Aorta (tissue), 5 donors: ENCODE measurements around the gene CNIH1. TPM values are rescaled to one million over a fixed set of nuclear protein-coding genes. Genes with fewer than 3 reads are reported as not detected.
"Not testable (repeated sequence)": the region's sequence is repeated elsewhere in the genome, so short reads cannot be mapped to it uniquely, and the experiment has no call there.

Source experiments
- ATAC-seq: fragments of 200-7000 bp; cut with Tn5 transposase; one replicate; pipeline ENCODE4 v1.9.1; 2022; ENCODE audit warnings: moderate library complexity; ENCODE audit not compliant: low FRiP score
- DNase-seq, 2 donors: peaks; one replicate each; pipeline ENCODE4 v3.0.0-alpha.2; 2020
- H3K27ac ChIP-seq, 2 donors: one replicate each; pipeline ENCODE4 v1.5.1; 2013; ENCODE audit warnings: low read length in 2 of 2, mild to moderate bottlenecking in 2 of 2, moderate library complexity in 2 of 2, control low read depth in 1 of 2, inconsistent platforms in 1 of 2, low read depth in 1 of 2
- H3K27me3 ChIP-seq, 2 donors: one replicate each; pipeline ENCODE4 v1.6.1; 2013; ENCODE audit warnings: control low read depth in 1 of 2, low read length in 1 of 2, mild to moderate bottlenecking in 1 of 2, moderate library complexity in 1 of 2; ENCODE audit not compliant: insufficient read depth in 2 of 2, control insufficient read depth in 1 of 2
- H3K36me3 ChIP-seq, 2 donors: one replicate each; pipeline ENCODE4 v1.6.1; 2013; ENCODE audit warnings: control low read depth in 1 of 2, low read length in 1 of 2, mild to moderate bottlenecking in 1 of 2; ENCODE audit not compliant: insufficient read depth in 2 of 2, control insufficient read depth in 1 of 2
- H3K4me1 ChIP-seq, 2 donors: one replicate each; pipeline ENCODE4 v1.6.1; 2013; ENCODE audit warnings: low read length in 2 of 2, control low read depth in 1 of 2, mild to moderate bottlenecking in 1 of 2, moderate library complexity in 1 of 2; ENCODE audit not compliant: insufficient read depth in 2 of 2, control insufficient read depth in 1 of 2
- H3K4me3 ChIP-seq, 2 donors: one replicate each; pipeline ENCODE4 v1.5.1; 2013; ENCODE audit warnings: low read length in 2 of 2, control low read depth in 1 of 2, mild to moderate bottlenecking in 1 of 2
- H3K9me3 ChIP-seq: one replicate; pipeline ENCODE4 v1.6.1; 2013; ENCODE audit warnings: mild to moderate bottlenecking, low read length; ENCODE audit not compliant: control insufficient read depth
- WGBS, 2 donors: extraction: QIAGEN DNeasy Blood & Tissue Kit; methylation state at CpG; one replicate each; pipeline ENCODE4 v1.1.7; 2013; 5-methylcytosine and 5-hydroxymethylcytosine counted together
- intact Hi-C, 2 donors: fragments of 100-400 bp; cut with DNase I; formaldehyde crosslinking; loops; one replicate each; pipeline versions ENCODE4 v1.14.2 to v1.15.0; 2022
- polyA plus RNA-seq, 2 donors: library from polyadenylated mRNA; stranded (reverse); fragments of 200-250 nt; gene quantifications; one replicate each; pipeline ENCODE4 v1.2.3, GENCODE V29; 2013
- total RNA-seq, 2 donors: library from RNA; stranded (reverse); fragmentation: NEBNext Ultra II Directional; extraction: Animal tissue kit (Norgen Biotek cat#: 25700); gene quantifications; one replicate each; pipeline ENCODE4 v1.2.1, GENCODE V29; 2021
- donor health status: healthy with polysubstance abuse.
- donor health status: Bipolar disorder and iron deficiency.
- donor health status: DM: no; HTN: no; CAD: no.
- donor health status: DM: no; HTN: no; CAD: no.
- donor health status: DM: yes; HTN: yes; CAD: no.

Gene CNIH1
- total and polyA plus RNA-seq, 4 donors = 83.3 to 92.3 (median 88.8) TPM

GRCh38 chr14:54403401-54404005, 37.7 kb downstream of the CNIH1 start:
- ATAC-seq, H3K9me3 ChIP-seq, H3K27ac ChIP-seq, DNase-seq, H3K4me1 ChIP-seq, H3K27me3 ChIP-seq, H3K36me3 ChIP-seq, intact Hi-C loops, H3K4me3 ChIP-seq: not testable (repeated sequence)
- WGBS, 2 donors = 90 to 91% methylated on average over 6 of the region's 6 CpGs

GRCh38 chr14:54399560-54399959, 41.6 kb downstream of the CNIH1 start:
- no peak for ATAC-seq
- 89 to 92% methylated on average over 2 of the region's 2 CpGs for WGBS, 2 donors

DNA sequence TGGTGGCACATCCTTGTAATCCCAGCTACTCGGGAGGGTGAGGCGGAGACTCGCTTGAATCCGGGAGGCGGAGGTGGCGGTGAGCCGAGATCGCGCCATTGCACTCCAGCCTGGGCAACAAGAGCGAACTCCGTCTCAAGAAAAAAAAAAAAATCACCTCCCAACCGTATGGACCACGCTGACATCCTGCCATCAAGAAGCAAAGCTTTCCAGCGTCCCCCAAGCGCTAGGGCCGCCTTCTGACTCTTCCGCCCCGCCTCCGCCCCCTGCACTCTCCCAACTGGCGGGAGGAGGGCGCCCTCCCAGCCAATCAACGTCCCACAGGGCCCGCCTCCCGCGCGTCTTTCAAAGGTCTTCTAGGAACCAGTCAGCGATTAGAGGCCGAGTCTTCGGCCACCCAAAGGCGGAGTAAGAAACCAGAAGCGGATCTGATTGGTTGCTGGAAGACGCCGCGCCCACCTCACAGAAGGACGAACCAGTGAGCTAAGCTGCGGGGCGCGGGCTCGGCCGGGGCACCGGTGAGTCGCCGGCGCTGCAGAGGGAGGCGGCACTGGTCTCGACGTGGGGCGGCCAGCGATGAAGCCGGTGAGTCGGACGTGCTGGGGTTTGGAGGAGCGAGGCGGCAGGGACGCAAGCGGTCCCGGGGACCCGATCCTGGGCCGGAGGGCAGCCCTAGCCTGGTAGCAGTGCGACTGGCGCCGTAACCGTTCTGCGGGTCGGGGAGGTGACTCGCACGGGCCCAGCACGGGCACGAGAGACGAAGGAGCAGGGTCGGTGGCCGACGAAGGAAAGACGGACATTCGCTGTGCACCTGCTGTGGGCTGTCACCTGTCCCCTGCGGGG, 44.5 kb downstream of the CNIH1 start, which contains the start of gene CDKN3:
Gene CDKN3 (plus strand): TSS at position 515 of the 843 bp plus-strand sequence. CDS start 62 bp downstream, at position 577.
- Histone ChIP-seq H3K4me1 (no peaks in the 10 kb centered on the region), H3K9me3 (no peaks in the 10 kb centered on the region), H3K27ac (peak within 1 kb of the TSS in 1 of 2 donors; percentile 2), H3K4me3 (peak within 1 kb of the TSS; percentile 39 to 46), H3K27me3 (no peaks in the 10 kb centered on the region), H3K36me3 (no peaks in the 10 kb centered on the region)
- ATAC-seq = peak; percentile 99
- intact Hi-C loops = no loop called here
- WGBS, 2 donors = 0 to 1% methylated on average over 74 to 76 of the region's 76 CpGs
- DNase-seq = peak; percentile 99

More at GRCh38 chr14:54399560-54399959, 41.6 kb downstream of the CNIH1 start:
- intact Hi-C loops = no loop called here
- H3K36me3 ChIP-seq = no peaks in the 10 kb centered on the region
- no peaks in the 10 kb centered on the region for H3K27me3 ChIP-seq
- no peaks in the 10 kb centered on the region for H3K4me1 ChIP-seq
- H3K4me3 ChIP-seq = no peak overlapping the region
- no peak overlapping the region for H3K27ac ChIP-seq
- no peaks in the 10 kb centered on the region for H3K9me3 ChIP-seq
- DNase-seq = no peak

GRCh38 chr14:54396183-54396492, 45.0 kb downstream of the CNIH1 start:
- DNase-seq = no peak
- H3K27ac ChIP-seq = no peak overlapping the region
- intact Hi-C loops = no loop called here

DNA sequence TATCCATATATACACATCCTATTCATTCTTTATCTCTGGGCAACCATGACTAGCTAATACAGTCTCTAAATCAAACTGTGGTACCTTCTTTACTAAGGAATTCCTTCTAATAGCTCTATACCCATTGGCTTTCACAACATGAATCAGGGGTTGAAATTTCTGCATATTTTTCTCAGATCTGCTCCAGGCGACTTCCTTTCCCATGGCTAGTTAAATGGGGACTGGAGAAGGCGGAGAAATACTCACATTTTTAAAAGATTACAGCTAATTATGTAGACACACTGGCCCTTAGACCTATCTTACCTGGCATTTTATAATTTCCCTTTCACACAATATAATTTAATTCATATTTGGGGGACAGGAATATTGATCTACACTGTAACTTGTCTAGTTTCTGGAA, 45.5 kb downstream of the CNIH1 start:
- Histone ChIP-seq H3K36me3 (no peaks in the 10 kb centered on the region), H3K4me3 (no peak overlapping the region), H3K9me3 (no peaks in the 10 kb centered on the region), H3K27me3 (no peaks in the 10 kb centered on the region), H3K4me1 (no peaks in the 10 kb centered on the region), H3K27ac (no peak overlapping the region)
- 95 to 99% methylated on average over 2 of the region's 2 CpGs for WGBS, 2 donors
- no peak for ATAC-seq
- intact Hi-C loops = no loop called here
- no peak for DNase-seq

More at GRCh38 chr14:54396183-54396492, 45.0 kb downstream of the CNIH1 start:
- 70 to 80% methylated on average over 9 of the region's 9 CpGs for WGBS, 2 donors
- Histone ChIP-seq H3K4me1 (no peaks in the 10 kb centered on the region), H3K27me3 (no peaks in the 10 kb centered on the region), H3K36me3 (no peaks in the 10 kb centered on the region), H3K9me3 (no peaks in the 10 kb centered on the region), H3K4me3 (peak overlapping the region in 1 of 2 donors; percentile 38)
- ATAC-seq = no peak

DNA sequence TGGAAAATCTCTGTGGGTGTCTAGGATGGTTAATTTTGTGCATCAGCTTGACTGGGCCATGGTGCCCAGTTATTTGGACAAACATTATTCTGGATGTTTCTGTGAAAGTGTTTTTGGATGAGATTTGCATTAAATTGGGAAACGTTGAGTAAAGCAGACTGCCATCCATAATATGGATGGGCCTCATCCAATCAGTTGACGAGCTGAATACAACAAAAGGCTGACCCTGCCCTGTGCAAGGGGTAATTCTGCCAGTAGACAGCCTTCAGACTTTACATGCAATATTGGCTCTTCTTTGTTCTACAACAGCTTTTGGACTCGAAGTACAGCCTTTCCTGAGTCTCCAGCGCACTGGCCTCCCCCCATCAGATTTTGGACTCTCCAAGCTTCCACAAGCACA, 45.9 kb downstream of the CNIH1 start:
- H3K27ac ChIP-seq = no peak overlapping the region
- no peak overlapping the region for H3K4me3 ChIP-seq
- no peaks in the 10 kb centered on the region for H3K36me3 ChIP-seq
- WGBS, 2 donors = 82 to 83% methylated on average over 4 of the region's 4 CpGs
- ATAC-seq = no peak
- H3K9me3 ChIP-seq = no peaks in the 10 kb centered on the region
- H3K4me1 ChIP-seq = no peaks in the 10 kb centered on the region
- intact Hi-C loops = no loop called here
- DNase-seq = no peak
- H3K27me3 ChIP-seq = no peaks in the 10 kb centered on the region

DNA sequence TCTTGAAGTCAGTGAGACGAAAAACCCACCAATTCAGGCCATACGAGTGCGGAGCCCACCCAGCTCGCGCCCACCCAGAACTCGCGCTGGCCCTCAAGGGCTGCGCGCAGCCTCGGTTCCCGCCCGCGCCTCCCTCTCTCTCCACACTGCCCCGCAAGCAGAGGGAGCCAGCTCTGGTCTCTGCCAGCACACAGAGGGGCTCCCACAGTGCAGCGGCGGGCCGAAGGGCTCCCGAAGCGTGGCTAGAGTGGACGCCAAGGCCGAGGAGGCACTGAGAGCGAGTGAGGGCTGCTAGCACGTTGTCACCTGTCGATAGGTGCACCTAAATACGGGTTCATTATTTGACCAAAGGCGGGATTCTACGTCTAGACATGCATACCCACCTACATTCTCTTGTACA, 46.6 kb downstream of the CNIH1 start:
- ATAC-seq = no peak
- no peaks in the 10 kb centered on the region for H3K27me3 ChIP-seq
- H3K9me3 ChIP-seq = no peaks in the 10 kb centered on the region
- intact Hi-C loops = no loop called here
- no peaks in the 10 kb centered on the region for H3K36me3 ChIP-seq
- no peak overlapping the region for H3K4me3 ChIP-seq
- no peak overlapping the region for H3K27ac ChIP-seq
- 96 to 97% methylated on average over 27 of the region's 27 CpGs for WGBS, 2 donors
- no peak for DNase-seq
- no peaks in the 10 kb centered on the region for H3K4me1 ChIP-seq

- H3K27ac ChIP-seq, DNase-seq, H3K9me3 ChIP-seq, H3K4me1 ChIP-seq, H3K27me3 ChIP-seq, H3K36me3 ChIP-seq, intact Hi-C loops, ATAC-seq, H3K4me3 ChIP-seq: not testable (repeated sequence)
- 91 to 94% methylated on average over 66 to 68 of the region's 68 CpGs for WGBS, 2 donors
Observed at GRCh38 chr14:54392986-54393884, 47.9 kb downstream of the CNIH1 start.
